Endodermal cell (in vitro differentiated cells): ENCODE measurements around the gene SLIT2. TPM values are rescaled to one million over a fixed set of nuclear protein-coding genes. Genes with fewer than 3 reads are reported as not detected.

Experiments
- DNase-seq: peaks from one replicate; pipeline ENCODE4 v3.0.0-alpha.2; 2017
- H3K27ac ChIP-seq: 2 replicates; pipeline ENCODE4 v1.5.1; 2013; ENCODE audit warnings: mild to moderate bottlenecking, low read depth, low read length, moderate library complexity
- H3K27me3 ChIP-seq: 2 replicates; pipeline ENCODE4 v1.6.1; 2013; ENCODE audit warnings: mild to moderate bottlenecking, low read length, moderate library complexity; ENCODE audit not compliant: insufficient read depth, control insufficient read depth, poor library complexity, severe bottlenecking
- H3K36me3 ChIP-seq: 2 replicates; pipeline ENCODE4 v1.7.0; 2013; ENCODE audit warnings: mild to moderate bottlenecking, low read length, moderate library complexity; ENCODE audit not compliant: control insufficient read depth, insufficient read depth
- H3K4me1 ChIP-seq: one replicate; pipeline ENCODE4 v1.7.0; 2013; ENCODE audit warnings: low read length; ENCODE audit not compliant: control insufficient read depth, insufficient read depth
- H3K4me3 ChIP-seq: 2 replicates; pipeline ENCODE4 v1.5.1; 2013; ENCODE audit warnings: mild to moderate bottlenecking, low read length, moderate library complexity
- H3K9ac ChIP-seq: 2 replicates; pipeline ENCODE4 v1.6.1; 2013; ENCODE audit warnings: mild to moderate bottlenecking, low read length, moderate library complexity; ENCODE audit not compliant: poor library complexity, severe bottlenecking; ENCODE audit errors: extremely low read depth
- H3K9me3 ChIP-seq: 2 replicates; pipeline ENCODE4 v1.6.1; 2013; ENCODE audit warnings: mild to moderate bottlenecking, low read length, moderate library complexity; ENCODE audit not compliant: control insufficient read depth
- H3K27ac Mint-ChIP-seq: 2 replicates; pipeline ENCODE4 v1.8.0; 2020; ENCODE audit warnings: mixed read lengths
- H3K27me3 Mint-ChIP-seq: 2 replicates; pipeline ENCODE4 v1.8.0; 2021; ENCODE audit warnings: mild to moderate bottlenecking, mixed read lengths; ENCODE audit not compliant: insufficient read depth
- H3K36me3 Mint-ChIP-seq: 2 replicates; pipeline ENCODE4 v1.8.0; 2020; ENCODE audit warnings: low read depth, mixed read lengths
- H3K4me1 Mint-ChIP-seq: 2 replicates; pipeline ENCODE4 v1.8.0; 2020; ENCODE audit warnings: mixed read lengths
- H3K4me3 Mint-ChIP-seq: 2 replicates; pipeline ENCODE4 v1.8.0; 2020; ENCODE audit warnings: mild to moderate bottlenecking, moderate library complexity, mixed read lengths
- H3K9me3 Mint-ChIP-seq: 2 replicates; pipeline ENCODE4 v1.8.0; 2020; ENCODE audit warnings: mild to moderate bottlenecking, mixed read lengths
- CTCF ChIP-seq: fragments of 200-600 bp; sonication (generic); conservative IDR thresholded peaks from 2 replicates; pipeline ENCODE4 v1.5.0; 2021; ENCODE audit warnings: antibody characterized with exemption, mild to moderate bottlenecking
- WGBS, 2 experiments: methylation state at CpG; one replicate each; pipeline versions ENCODE4 v1.1.5 to v1.1.7; 2013; ENCODE audit warnings: missing lambda C conversion rate in 2 of 2, mixed read lengths in 1 of 2; ENCODE audit not compliant: insufficient coverage in 1 of 2, insufficient read length in 1 of 2; 5-methylcytosine and 5-hydroxymethylcytosine counted together
- total RNA-seq, 2 donors: library from RNA; stranded (reverse); fragmentation: NEBNext Ultra II Directional in 1 of 2; extraction: Animal tissue kit (Norgen Biotek cat#: 25700) in 1 of 2; gene quantifications; 2 replicates in 1 of 2; 3 replicates in 1 of 2; pipeline ENCODE4 v1.2.1, GENCODE V29; 2021

SLIT2 gene
- total RNA-seq, 2 donors from 2014 or later, result 3.4 to 3.5 TPM

- Histone ChIP-seq H3K9ac (no peak overlapping the region), H3K9me3 (no peaks in the 10 kb centered on the region), H3K36me3 (no peaks in the 10 kb centered on the region), H3K4me3 (no peak overlapping the region), H3K4me1 (peaks cover 15% of the 10 kb centered on the region), H3K27me3 (no peaks in the 10 kb centered on the region), H3K27ac (no peak overlapping the region)
- Mint-ChIP-seq H3K36me3 (no peaks in the 10 kb centered on the region), H3K4me3 (no peak overlapping the region), H3K27ac (no peak overlapping the region), H3K4me1 (peaks cover 30% of the 10 kb centered on the region), H3K27me3 (peaks cover 20% of the 10 kb centered on the region), H3K9me3 (no peaks in the 10 kb centered on the region)
- TF ChIP-seq CTCF, result no peak
- DNase-seq, result no peak
- 93 to 98% methylated on average over 2 of the region's 2 CpGs for WGBS, 2 experiments
Measured at GRCh38 chr4:20287246-20287645, 35.5 kb downstream of the SLIT2 start.

GRCh38 chr4:20288047-20288650, 36.4 kb downstream of the SLIT2 start:
- no peak overlapping the region for H3K4me3 ChIP-seq
- H3K4me1 Mint-ChIP-seq, result peaks cover 22% of the 10 kb centered on the region
- no peaks in the 10 kb centered on the region for H3K36me3 ChIP-seq
- H3K9me3 Mint-ChIP-seq, result no peaks in the 10 kb centered on the region
- H3K27ac ChIP-seq, result no peak overlapping the region
- H3K9me3 ChIP-seq, result no peaks in the 10 kb centered on the region
- WGBS, 2 experiments, result 92 to 100% methylated on average over 2 to 8 of the region's 8 CpGs
- H3K4me1 ChIP-seq, result peaks cover 15% of the 10 kb centered on the region
- H3K9ac ChIP-seq, result no peak overlapping the region
- no peak overlapping the region for H3K4me3 Mint-ChIP-seq
- peaks cover 20% of the 10 kb centered on the region for H3K27me3 Mint-ChIP-seq
- H3K27ac Mint-ChIP-seq, result no peak overlapping the region
- TF ChIP-seq CTCF, result no peak
- DNase-seq, result no peak
- H3K36me3 Mint-ChIP-seq, result no peaks in the 10 kb centered on the region
- H3K27me3 ChIP-seq, result no peaks in the 10 kb centered on the region

- H3K9me3 Mint-ChIP-seq, result no peaks in the 10 kb centered on the region
- 96% methylated on average over 1 of the region's 2 CpGs; no CpG with 5 or more reads in 1 of the 2 experiments for WGBS, 2 experiments
Measured at GRCh38 chr4:20288846-20289512, 37.3 kb downstream of the SLIT2 start.

More at GRCh38 chr4:20288846-20289512, 37.3 kb downstream of the SLIT2 start:
- H3K27me3 Mint-ChIP-seq, result peaks cover 15% of the 10 kb centered on the region
- H3K36me3 Mint-ChIP-seq, result no peaks in the 10 kb centered on the region
- Histone ChIP-seq H3K4me1 (peaks cover 15% of the 10 kb centered on the region), H3K27ac (no peak overlapping the region), H3K9ac (no peak overlapping the region), H3K36me3 (no peaks in the 10 kb centered on the region), H3K9me3 (no peaks in the 10 kb centered on the region), H3K4me3 (no peak overlapping the region), H3K27me3 (no peaks in the 10 kb centered on the region)
- no peak for DNase-seq
- no peak overlapping the region for H3K27ac Mint-ChIP-seq
- H3K4me3 Mint-ChIP-seq, result no peak overlapping the region
- no peak for TF ChIP-seq CTCF
- peaks cover 16% of the 10 kb centered on the region for H3K4me1 Mint-ChIP-seq
